Measurements from ENCODE around the gene LKAAEAR1. TPM values are rescaled to one million over a fixed set of nuclear protein-coding genes. Genes with fewer than 3 reads are reported as not detected.
A peak's percentile ranks its signal among the peaks of the same experiment; 100 is the strongest.

LKAAEAR1 gene
- polyA plus RNA-seq, 1 experiment: not detected

DNA sequence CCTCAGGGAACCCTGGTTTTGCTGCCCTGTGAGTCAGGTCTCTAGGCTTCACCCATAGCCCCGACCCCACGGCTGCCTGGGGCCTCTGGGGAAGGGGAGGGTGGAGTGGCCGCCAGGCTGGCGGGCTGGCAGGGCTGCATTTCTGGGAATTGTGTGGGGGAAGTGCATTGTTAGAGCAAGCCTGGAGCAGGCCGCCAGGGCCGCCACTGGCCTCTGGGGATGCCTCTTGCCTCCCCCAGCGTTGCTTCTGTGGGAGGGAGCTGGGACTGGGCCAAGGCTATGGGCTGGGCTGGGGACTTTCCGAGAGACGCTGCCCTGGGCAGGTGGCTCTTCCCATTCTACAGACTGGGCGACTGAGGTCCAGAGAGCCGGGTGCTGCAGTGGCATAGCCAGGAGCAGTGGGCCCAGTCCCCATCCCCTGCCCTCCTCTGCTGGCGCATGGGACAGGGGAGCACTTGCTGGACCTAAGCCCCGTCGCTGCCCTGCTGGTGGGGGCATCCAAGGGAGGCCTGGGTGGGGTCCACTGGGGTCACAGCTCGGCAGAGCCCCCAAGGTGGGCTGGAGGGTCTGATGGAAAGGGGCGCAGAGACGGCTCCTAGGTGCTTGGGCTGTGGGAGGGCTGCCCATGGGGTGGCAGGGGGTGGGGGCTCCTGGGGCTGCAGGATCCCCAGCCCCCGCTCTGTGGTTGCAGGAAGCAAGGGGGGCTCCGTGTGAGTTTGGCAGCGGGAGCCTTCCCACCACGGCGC, 28.1 kb downstream of the LKAAEAR1 start:
- ChIA-PET POLR2A (no interaction called here), CTCF (interaction anchor here (1.4 to 8.0 kb wide), 2 partner anchors 16 to 76 kb away, joined by 20 to 76 read pairs; partner anchors contain the start of genes PRPF6 and SAMD10)
- Histone ChIP-seq H3K27me3 (ENCODE audit: control insufficient read depth, insufficient read depth, low read length) (peaks cover 7% of the 10 kb centered on the region; the same call in 1 of the 2 replicates), H3K4me3 (ENCODE audit: low read depth, low read length) (no peak overlapping the region), H3K36me3 (ENCODE audit: control insufficient read depth, insufficient read depth, low read length) (no peaks in the 10 kb centered on the region)
- TF ChIP-seq, protein P1, sequence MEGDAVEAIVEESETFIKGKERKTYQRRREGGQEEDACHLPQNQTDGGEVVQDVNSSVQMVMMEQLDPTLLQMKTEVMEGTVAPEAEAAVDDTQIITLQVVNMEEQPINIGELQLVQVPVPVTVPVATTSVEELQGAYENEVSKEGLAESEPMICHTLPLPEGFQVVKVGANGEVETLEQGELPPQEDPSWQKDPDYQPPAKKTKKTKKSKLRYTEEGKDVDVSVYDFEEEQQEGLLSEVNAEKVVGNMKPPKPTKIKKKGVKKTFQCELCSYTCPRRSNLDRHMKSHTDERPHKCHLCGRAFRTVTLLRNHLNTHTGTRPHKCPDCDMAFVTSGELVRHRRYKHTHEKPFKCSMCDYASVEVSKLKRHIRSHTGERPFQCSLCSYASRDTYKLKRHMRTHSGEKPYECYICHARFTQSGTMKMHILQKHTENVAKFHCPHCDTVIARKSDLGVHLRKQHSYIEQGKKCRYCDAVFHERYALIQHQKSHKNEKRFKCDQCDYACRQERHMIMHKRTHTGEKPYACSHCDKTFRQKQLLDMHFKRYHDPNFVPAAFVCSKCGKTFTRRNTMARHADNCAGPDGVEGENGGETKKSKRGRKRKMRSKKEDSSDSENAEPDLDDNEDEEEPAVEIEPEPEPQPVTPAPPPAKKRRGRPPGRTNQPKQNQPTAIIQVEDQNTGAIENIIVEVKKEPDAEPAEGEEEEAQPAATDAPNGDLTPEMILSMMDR (IDR thresholded peaks at IDR 0.05; ENCODE audit: insufficient read depth, low read depth, low read length): no peak
- DNase-seq (ENCODE audit: low read depth): no peak

DNA sequence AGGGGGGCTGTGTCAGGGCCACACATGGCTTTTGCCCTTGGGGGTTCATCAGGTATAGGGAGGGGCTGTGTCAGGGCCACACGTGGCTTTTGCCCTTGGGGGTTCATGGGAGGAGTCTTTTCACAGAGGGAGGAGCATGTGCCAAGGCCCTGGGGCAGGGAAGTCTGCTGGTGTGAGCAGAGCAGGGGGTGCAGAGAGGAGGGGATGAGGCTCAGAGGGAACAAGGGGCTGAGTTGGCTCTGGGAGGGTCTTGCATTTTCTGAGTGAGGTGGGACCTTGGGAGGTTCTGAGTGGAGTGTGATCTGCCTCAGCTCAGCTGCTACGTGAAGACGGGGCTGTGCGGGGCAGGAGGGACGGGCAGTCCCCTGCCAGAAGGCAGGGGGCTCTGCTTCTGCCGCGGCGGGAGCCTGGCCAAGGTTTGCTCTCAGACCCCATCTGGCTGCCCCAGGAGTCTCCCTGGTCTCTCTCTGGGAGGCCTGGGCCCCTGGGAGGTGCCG, 28.8 kb downstream of the LKAAEAR1 start:
- CTCF ChIA-PET: interaction anchor here (8.0 kb wide), 1 partner anchor 15 kb away, joined by 76 read pairs; no protein-coding TSS in a partner anchor
- TF ChIP-seq, protein P1 (IDR thresholded peaks at IDR 0.05; ENCODE audit: insufficient read depth, low read depth, low read length): no peak

DNA sequence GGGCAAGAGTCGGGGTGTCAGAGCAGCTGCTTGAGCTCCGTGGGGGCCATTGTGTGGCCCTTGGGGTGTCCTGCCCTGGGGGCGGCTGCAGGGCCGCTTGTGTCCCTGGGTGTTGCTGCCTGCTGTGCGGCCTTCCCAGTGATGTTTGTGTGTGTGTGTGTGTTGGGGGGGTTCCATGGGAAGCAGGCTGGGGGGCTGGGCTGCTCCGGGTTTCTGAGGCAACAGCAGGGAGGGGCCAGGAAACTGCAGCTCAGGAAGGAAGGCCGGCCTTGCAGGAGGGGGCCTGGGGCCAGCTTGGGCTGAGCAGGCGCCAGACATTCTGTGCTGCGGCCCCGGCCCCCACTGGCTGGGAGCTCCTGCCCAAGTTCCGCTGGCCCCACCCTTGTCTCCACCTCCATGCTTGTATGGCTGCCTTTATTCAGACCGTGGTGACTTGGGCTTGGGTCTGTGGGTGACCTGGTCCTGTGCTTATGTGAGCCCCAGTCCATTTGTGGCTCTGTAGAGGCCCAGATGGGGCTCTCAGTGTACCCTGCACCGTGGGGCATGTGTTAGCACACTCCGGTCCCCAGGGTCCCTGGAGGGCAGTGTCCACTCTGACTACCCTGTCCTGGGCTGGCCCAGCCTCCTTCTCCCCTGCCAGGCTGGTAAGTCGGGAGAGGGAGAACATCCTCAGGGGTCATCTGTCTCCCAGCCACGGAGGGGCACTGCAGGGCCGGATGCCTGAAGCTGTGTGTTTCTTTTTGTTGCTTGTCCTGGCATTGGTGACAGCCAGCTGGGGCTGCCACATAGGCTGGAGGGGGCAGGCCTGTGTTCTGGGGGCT, 30.1 kb downstream of the LKAAEAR1 start:
- DNase-seq (ENCODE audit: low read depth): no peak
- TF ChIP-seq, protein P1 (IDR thresholded peaks at IDR 0.05; ENCODE audit: insufficient read depth, low read depth, low read length): 0 out of 2 replicates have a peak, but pooled peaks have one; percentile 15
- Histone ChIP-seq H3K4me3 (ENCODE audit: low read depth, low read length) (no peak overlapping the region), H3K36me3 (ENCODE audit: control insufficient read depth, insufficient read depth, low read length) (no peaks in the 10 kb centered on the region), H3K27me3 (ENCODE audit: control insufficient read depth, insufficient read depth, low read length) (peaks cover 10% of the 10 kb centered on the region; the same call in 1 of the 2 replicates)
- ChIA-PET CTCF (interaction anchor here (1.0 to 8.0 kb wide), 4 partner anchors 8 to 30 kb away, joined by 3 to 76 read pairs (median 6); partner anchors contain the start of genes LKAAEAR1 and TCEA2), POLR2A (no interaction called here)

More for the DNA sequence above, 28.8 kb downstream of the LKAAEAR1 start:
- no peak overlapping the region for H3K4me3 ChIP-seq (ENCODE audit: low read depth, low read length)
- H3K27me3 ChIP-seq (ENCODE audit: control insufficient read depth, insufficient read depth, low read length): peaks cover 9% of the 10 kb centered on the region; the same call in 1 of the 2 replicates
- POLR2A ChIA-PET: no interaction called here
- no peak for DNase-seq (ENCODE audit: low read depth)
- no peaks in the 10 kb centered on the region for H3K36me3 ChIP-seq (ENCODE audit: control insufficient read depth, insufficient read depth, low read length)

DNA sequence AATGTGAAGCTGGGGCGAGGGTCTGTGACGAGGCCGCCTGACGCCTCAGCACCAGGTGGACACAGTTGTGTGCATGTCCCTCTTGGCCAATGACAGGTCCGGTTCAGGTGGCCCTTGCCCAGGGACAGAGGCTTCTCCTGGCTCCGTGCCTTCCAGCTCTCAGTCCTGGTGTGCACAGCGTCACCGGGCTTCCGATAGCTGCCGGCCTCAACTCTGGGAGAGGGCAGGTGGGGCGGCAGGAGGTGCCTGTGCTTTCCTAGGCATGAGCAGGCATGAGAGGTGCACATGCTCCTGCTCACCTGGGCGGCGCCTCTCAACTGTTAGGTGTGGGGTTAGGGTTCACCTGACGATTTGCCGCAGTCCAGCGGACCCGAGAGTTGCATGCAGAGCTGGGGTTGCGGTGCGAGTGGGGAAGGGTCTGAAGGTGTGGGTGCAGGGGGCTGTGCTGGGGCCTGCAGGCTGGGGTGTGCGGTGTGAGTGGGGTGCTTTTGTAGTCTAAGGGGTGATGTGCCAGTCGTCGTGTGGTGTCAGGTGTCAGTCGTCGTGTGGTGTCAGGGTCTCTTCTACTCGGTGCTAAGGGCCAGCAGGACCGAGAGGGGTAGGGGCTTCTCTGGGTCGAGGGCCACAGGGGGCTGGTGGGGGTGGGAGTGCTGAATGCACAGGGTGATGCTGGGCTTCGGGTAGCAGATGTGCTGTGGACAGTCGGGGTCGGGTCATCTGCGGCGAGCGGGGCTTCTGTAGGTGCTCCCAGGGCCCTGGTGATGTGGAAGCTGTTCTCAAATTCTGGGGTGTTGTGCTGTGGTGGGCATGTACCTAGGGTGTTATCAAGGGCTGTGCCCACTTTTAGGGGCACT, 31.0 kb downstream of the LKAAEAR1 start:
- POLR2A ChIA-PET: no interaction called here

More for the DNA sequence above, 31.0 kb downstream of the LKAAEAR1 start:
- no peaks in the 10 kb centered on the region for H3K36me3 ChIP-seq (ENCODE audit: control insufficient read depth, insufficient read depth, low read length)
- no peak for DNase-seq (ENCODE audit: low read depth)
- H3K4me3 ChIP-seq (ENCODE audit: low read depth, low read length): no peak overlapping the region
- TF ChIP-seq, protein P1 (IDR thresholded peaks at IDR 0.05; ENCODE audit: insufficient read depth, low read depth, low read length): no peak
- CTCF ChIA-PET: interaction anchor here (2.0 to 8.0 kb wide), 3 partner anchors 9 to 13 kb away, joined by 5 to 76 read pairs (median 7); partner anchors contain the start of gene TCEA2
- H3K27me3 ChIP-seq (ENCODE audit: control insufficient read depth, insufficient read depth, low read length): peaks cover 12% of the 10 kb centered on the region; the same call in 1 of the 2 replicates
